Astrocyte (in vitro differentiated cells and primary cell): ENCODE measurements around the gene CHURC1.

ENCODE experiments used
- EZH2 ChIP-seq: IDR thresholded peaks from 2 replicates; pipeline ENCODE4 v1.6.1; 2012; ENCODE audit warnings: mild to moderate bottlenecking, low read length, inconsistent platforms; ENCODE audit not compliant: insufficient read depth
- TF ChIP-seq, protein P1 (sequence below): IDR thresholded peaks from 2 replicates; pipeline ENCODE4 v1.5.1; 2011; ENCODE audit warnings: low read depth, mild to moderate bottlenecking, inconsistent platforms, low read length, moderate library complexity; ENCODE audit not compliant: insufficient read depth

DNA sequence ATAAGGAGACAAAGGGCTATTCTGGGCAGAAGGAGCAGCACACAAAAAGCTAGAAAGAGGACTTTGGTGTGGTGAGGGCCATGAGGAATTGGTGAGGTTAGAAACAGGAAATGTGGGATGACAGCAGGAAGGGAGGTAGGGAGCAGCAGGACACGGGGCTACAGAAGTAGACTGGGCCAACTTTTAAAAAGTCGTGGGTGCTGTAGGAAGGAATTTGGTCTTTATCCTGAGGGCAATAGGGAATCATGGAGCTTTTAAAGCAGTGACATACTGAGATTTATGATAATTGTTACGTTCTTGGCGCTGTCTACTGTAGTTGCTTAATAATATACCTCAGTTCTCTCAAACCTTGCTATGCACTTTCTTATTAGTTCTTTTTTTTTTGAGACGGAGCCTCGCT is 8.2 kb upstream of the CHURC1 start:
- TF ChIP-seq, protein P1, sequence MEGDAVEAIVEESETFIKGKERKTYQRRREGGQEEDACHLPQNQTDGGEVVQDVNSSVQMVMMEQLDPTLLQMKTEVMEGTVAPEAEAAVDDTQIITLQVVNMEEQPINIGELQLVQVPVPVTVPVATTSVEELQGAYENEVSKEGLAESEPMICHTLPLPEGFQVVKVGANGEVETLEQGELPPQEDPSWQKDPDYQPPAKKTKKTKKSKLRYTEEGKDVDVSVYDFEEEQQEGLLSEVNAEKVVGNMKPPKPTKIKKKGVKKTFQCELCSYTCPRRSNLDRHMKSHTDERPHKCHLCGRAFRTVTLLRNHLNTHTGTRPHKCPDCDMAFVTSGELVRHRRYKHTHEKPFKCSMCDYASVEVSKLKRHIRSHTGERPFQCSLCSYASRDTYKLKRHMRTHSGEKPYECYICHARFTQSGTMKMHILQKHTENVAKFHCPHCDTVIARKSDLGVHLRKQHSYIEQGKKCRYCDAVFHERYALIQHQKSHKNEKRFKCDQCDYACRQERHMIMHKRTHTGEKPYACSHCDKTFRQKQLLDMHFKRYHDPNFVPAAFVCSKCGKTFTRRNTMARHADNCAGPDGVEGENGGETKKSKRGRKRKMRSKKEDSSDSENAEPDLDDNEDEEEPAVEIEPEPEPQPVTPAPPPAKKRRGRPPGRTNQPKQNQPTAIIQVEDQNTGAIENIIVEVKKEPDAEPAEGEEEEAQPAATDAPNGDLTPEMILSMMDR: no peak
- TF ChIP-seq EZH2: no peak
